PC-3 (cell line): ENCODE measurements around the gene HS3ST4. TPM values are rescaled to one million over a fixed set of nuclear protein-coding genes. Genes with fewer than 3 reads are reported as not detected.

ENCODE experiments used
- ATAC-seq: fragments of 200-7000 bp; cut with Tn5 transposase; 2 replicates; pipeline ENCODE4 v1.9.1; 2020; ENCODE audit warnings: mild to moderate bottlenecking, moderate library complexity
- BruUV-seq: library from RNA; stranded (reverse); fragments of 400-500 nt; replicated peaks from 2 replicates; lab custom pipeline; 2021; lab: Mats Ljungman, UMichigan
- CTCF ChIA-PET: fragments of 300-600 bp; sonication (Branson Sonifier 250); formaldehyde crosslinking; loops from one replicate; lab custom pipeline; 2022; ENCODE audit warnings: antibody characterized with exemption; lab: Charles Lee
- POLR2A ChIA-PET: fragments of 300-600 bp; sonication (Branson Sonifier 250); formaldehyde crosslinking; loops from one replicate; lab custom pipeline; 2022; ENCODE audit warnings: antibody characterized with exemption; ENCODE audit not compliant: unreplicated experiment; lab: Charles Lee
- DNase-seq: peaks from one replicate; pipeline ENCODE4 v3.0.0-alpha.2; 2015
- H2AFZ ChIP-seq: fragments of 300-600 bp; sonication (generic); 2 replicates; pipeline ENCODE4 v1.6.0; 2016; ENCODE audit warnings: antibody characterized with exemption, low read length
- H3F3A ChIP-seq: fragments of 300-600 bp; sonication (generic); one replicate; pipeline ENCODE4 v1.6.0; 2017; ENCODE audit warnings: antibody characterized with exemption, low read length, control low read depth, mild to moderate bottlenecking; ENCODE audit not compliant: unreplicated experiment
- H3K27ac ChIP-seq: fragments of 300-600 bp; sonication (generic); 2 replicates; pipeline ENCODE4 v1.5.1; 2016; ENCODE audit warnings: mild to moderate bottlenecking, low read length
- H3K27me3 ChIP-seq: fragments of 300-600 bp; sonication (generic); 2 replicates; pipeline ENCODE4 v1.6.1; 2016; ENCODE audit warnings: low read length, mixed read lengths
- H3K36me3 ChIP-seq: fragments of 300-600 bp; sonication (generic); 2 replicates; pipeline ENCODE4 v1.6.1; 2016; ENCODE audit warnings: low read depth, mixed run types, low read length, mixed read lengths
- H3K4me1 ChIP-seq: fragments of 300-600 bp; sonication (generic); 2 replicates; pipeline ENCODE4 v1.5.1; 2016; ENCODE audit warnings: low read length; ENCODE audit not compliant: insufficient read depth
- H3K4me2 ChIP-seq: fragments of 300-600 bp; sonication (generic); 2 replicates; pipeline ENCODE4 v1.6.0; 2016; ENCODE audit warnings: low read length
- H3K4me3 ChIP-seq: fragments of 300-600 bp; sonication (generic); 2 replicates; pipeline ENCODE4 v1.5.1; 2016; ENCODE audit warnings: mild to moderate bottlenecking, low read length, mixed read lengths
- H3K79me2 ChIP-seq: fragments of 300-600 bp; sonication (generic); 2 replicates; pipeline ENCODE4 v1.6.1; 2017; ENCODE audit warnings: low read length, mixed read lengths
- H3K9ac ChIP-seq: fragments of 300-600 bp; sonication (generic); 2 replicates; pipeline ENCODE4 v1.6.0; 2016; ENCODE audit warnings: mild to moderate bottlenecking, low read length
- H3K9me2 ChIP-seq: fragments of 300-600 bp; sonication (generic); replicated peaks from 2 replicates; pipeline ENCODE4 v1.6.1; 2016; ENCODE audit warnings: mixed run types, low read length, mixed read lengths
- H3K9me3 ChIP-seq: fragments of 300-600 bp; sonication (generic); 2 replicates; pipeline ENCODE4 v1.6.1; 2016; ENCODE audit warnings: low read length, mixed read lengths
- H4K20me1 ChIP-seq: fragments of 300-600 bp; sonication (generic); 2 replicates; pipeline ENCODE4 v1.6.1; 2016; ENCODE audit warnings: low read length, mixed read lengths
- CTCF ChIP-seq: fragments of 300-600 bp; sonication (generic); conservative IDR thresholded peaks from 2 replicates; pipeline ENCODE4 v1.5.1; 2017; ENCODE audit warnings: antibody characterized with exemption, low read depth, mild to moderate bottlenecking, low read length
- EZH2 ChIP-seq: fragments of 300-600 bp; sonication (generic); IDR thresholded peaks from one replicate; pipeline ENCODE4 v1.6.1; 2017; ENCODE audit warnings: antibody characterized with exemption, mild to moderate bottlenecking, low read length; ENCODE audit not compliant: unreplicated experiment
- EZH2phosphoT487 ChIP-seq: fragments of 300-600 bp; sonication (generic); IDR thresholded peaks from 2 replicates; pipeline ENCODE4 v1.6.1; 2018; ENCODE audit warnings: mild to moderate bottlenecking, antibody characterized with exemption, low read length, borderline replicate concordance
- intact Hi-C: fragments of 100-400 bp; cut with micrococcal nuclease; formaldehyde crosslinking; loops from 2 replicates; pipeline ENCODE4 v1.9.0; 2023
- total RNA-seq: library from RNA; depleted of rRNA; stranded (reverse); fragments of >200 nt; gene quantifications from 2 replicates; pipeline ENCODE4 v1.2.3, GENCODE V29; 2014

The HS3ST4 gene
- total RNA-seq, 1 experiment from 2014 or later: not detected

- Histone ChIP-seq H3K4me3 (no peak overlapping the region), H4K20me1 (no peaks in the 10 kb centered on the region), H3K9ac (no peak overlapping the region), H3K9me3 (no peaks in the 10 kb centered on the region), H3K27me3 (peaks cover 8% of the 10 kb centered on the region; the same call in 1 of the 2 replicates), H3K9me2 (no peaks in the 10 kb centered on the region), H3K36me3 (no peaks in the 10 kb centered on the region), H3K4me1 (no peaks in the 10 kb centered on the region), H3K27ac (no peak overlapping the region), H3F3A (no peaks in the 10 kb centered on the region), H2AFZ (no peak overlapping the region), H3K79me2 (no peaks in the 10 kb centered on the region), H3K4me2 (no peak overlapping the region)
- intact Hi-C loops: no loop called here
- ChIA-PET POLR2A (no interaction called here), CTCF (no interaction called here)
- ATAC-seq: no peak
- DNase-seq: no peak
- TF ChIP-seq CTCF: no peak
- TF ChIP-seq EZH2phosphoT487: no peak
- TF ChIP-seq EZH2: no peak
- BruUV-seq: no TSS peak
Observed at GRCh38 chr16:25693631-25694030, 1.9 kb downstream of the HS3ST4 start.

GRCh38 chr16:25699069-25699468, 7.3 kb downstream of the HS3ST4 start:
- intact Hi-C loops: no loop called here
- POLR2A ChIA-PET: no interaction called here

More at GRCh38 chr16:25699069-25699468, 7.3 kb downstream of the HS3ST4 start:
- DNase-seq: no peak
- no peaks in the 10 kb centered on the region for H3K9me2 ChIP-seq
- no peak overlapping the region for H3K4me3 ChIP-seq
- no peaks in the 10 kb centered on the region for H3K79me2 ChIP-seq
- CTCF ChIA-PET: no interaction called here
- H3K27ac ChIP-seq: no peak overlapping the region
- no peak overlapping the region for H3K9ac ChIP-seq
- peaks cover 12% of the 10 kb centered on the region for H3K27me3 ChIP-seq
- H3K36me3 ChIP-seq: no peaks in the 10 kb centered on the region
- no peak for ATAC-seq
- H3K4me1 ChIP-seq: no peaks in the 10 kb centered on the region
- H3F3A ChIP-seq: no peaks in the 10 kb centered on the region
- H3K4me2 ChIP-seq: no peak overlapping the region
- H3K9me3 ChIP-seq: no peaks in the 10 kb centered on the region
- no peak for TF ChIP-seq EZH2
- TF ChIP-seq CTCF: no peak
- no peak for TF ChIP-seq EZH2phosphoT487
- BruUV-seq: no TSS peak
- H4K20me1 ChIP-seq: no peaks in the 10 kb centered on the region
- H2AFZ ChIP-seq: no peak overlapping the region
